ENCODE measurements around the gene PKD1.

DNA sequence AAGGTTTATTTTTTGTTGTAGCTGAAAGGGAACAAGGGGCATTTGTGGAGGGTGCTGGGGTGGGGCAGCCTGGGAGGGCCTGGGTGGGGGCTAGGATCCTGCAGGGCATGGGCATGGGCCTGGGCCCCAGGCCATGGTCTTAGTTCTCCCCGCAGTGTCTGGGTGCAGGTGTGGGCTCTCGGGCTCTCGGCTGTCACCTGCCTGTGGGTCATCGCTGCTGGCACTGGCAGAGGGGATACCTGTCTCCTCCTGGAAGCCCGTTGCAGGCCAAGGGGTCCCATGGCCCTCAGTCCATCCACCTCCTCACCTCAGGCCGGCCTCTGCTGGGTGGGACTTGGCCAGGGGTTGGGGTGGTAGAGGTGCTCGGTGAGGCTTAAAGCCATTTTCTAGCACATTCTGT is 57.6 kb downstream of the PKD1 start:
- TF ChIP-seq, protein P1, sequence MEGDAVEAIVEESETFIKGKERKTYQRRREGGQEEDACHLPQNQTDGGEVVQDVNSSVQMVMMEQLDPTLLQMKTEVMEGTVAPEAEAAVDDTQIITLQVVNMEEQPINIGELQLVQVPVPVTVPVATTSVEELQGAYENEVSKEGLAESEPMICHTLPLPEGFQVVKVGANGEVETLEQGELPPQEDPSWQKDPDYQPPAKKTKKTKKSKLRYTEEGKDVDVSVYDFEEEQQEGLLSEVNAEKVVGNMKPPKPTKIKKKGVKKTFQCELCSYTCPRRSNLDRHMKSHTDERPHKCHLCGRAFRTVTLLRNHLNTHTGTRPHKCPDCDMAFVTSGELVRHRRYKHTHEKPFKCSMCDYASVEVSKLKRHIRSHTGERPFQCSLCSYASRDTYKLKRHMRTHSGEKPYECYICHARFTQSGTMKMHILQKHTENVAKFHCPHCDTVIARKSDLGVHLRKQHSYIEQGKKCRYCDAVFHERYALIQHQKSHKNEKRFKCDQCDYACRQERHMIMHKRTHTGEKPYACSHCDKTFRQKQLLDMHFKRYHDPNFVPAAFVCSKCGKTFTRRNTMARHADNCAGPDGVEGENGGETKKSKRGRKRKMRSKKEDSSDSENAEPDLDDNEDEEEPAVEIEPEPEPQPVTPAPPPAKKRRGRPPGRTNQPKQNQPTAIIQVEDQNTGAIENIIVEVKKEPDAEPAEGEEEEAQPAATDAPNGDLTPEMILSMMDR (conservative IDR thresholded peaks at IDR 0.05), result no peak
- no peak for TF ChIP-seq ZFX (IDR thresholded peaks at IDR 0.05)

Measured in C4-2B (cell line).